GM23338 (cell line): ENCODE data around the gene JAGN1. TPM values are rescaled to one million over a fixed set of nuclear protein-coding genes. Genes with fewer than 3 reads are reported as not detected.

Experiments
- ATAC-seq: fragments of 200-7000 bp; cut with Tn5 transposase; 3 replicates; pipeline ENCODE4 v1.9.1; 2020
- DNase-seq: peaks from one replicate; pipeline ENCODE4 v3.0.0-alpha.2; 2015; ENCODE audit warnings: low spot score
- H2AFZ ChIP-seq: fragments of 200-600 bp; sonication (generic); 2 replicates; pipeline ENCODE4 v1.8.0; 2016; ENCODE audit warnings: antibody characterized with exemption, mild to moderate bottlenecking, moderate library complexity
- H3F3A ChIP-seq: fragments of 200-600 bp; sonication (generic); replicated peaks from 2 replicates; pipeline ENCODE4 v1.8.0; 2017; ENCODE audit warnings: antibody characterized with exemption, mixed run types, low read depth
- H3K27ac ChIP-seq: fragments of 200-600 bp; sonication (generic); 2 replicates; pipeline ENCODE4 v1.6.1; 2016; ENCODE audit warnings: low read depth
- H3K27me3 ChIP-seq: fragments of 200-600 bp; sonication (generic); 2 replicates; pipeline ENCODE4 v1.8.0; 2016; ENCODE audit warnings: mild to moderate bottlenecking, mixed run types, moderate library complexity; ENCODE audit not compliant: insufficient read depth
- H3K36me3 ChIP-seq: fragments of 200-600 bp; sonication (generic); 2 replicates; pipeline ENCODE4 v1.8.0; 2016; ENCODE audit warnings: mild to moderate bottlenecking; ENCODE audit not compliant: insufficient read depth
- H3K4me1 ChIP-seq: fragments of 200-600 bp; sonication (generic); 2 replicates; pipeline ENCODE4 v1.8.0; 2016; ENCODE audit warnings: mild to moderate bottlenecking, moderate library complexity; ENCODE audit not compliant: insufficient read depth
- H3K4me2 ChIP-seq: fragments of 200-600 bp; sonication (generic); 2 replicates; pipeline ENCODE4 v1.7.1; 2017; ENCODE audit warnings: mixed run types
- H3K4me3 ChIP-seq: fragments of 200-600 bp; sonication (generic); 2 replicates; pipeline ENCODE4 v1.6.1; 2016; ENCODE audit warnings: mixed run types
- H3K79me2 ChIP-seq: fragments of 200-600 bp; sonication (generic); replicated peaks from 2 replicates; pipeline ENCODE4 v1.8.0; 2017; ENCODE audit warnings: mild to moderate bottlenecking; ENCODE audit not compliant: insufficient read depth
- H3K9me2 ChIP-seq: fragments of 200-600 bp; sonication (generic); 2 replicates; pipeline ENCODE4 v1.8.0; 2017; ENCODE audit not compliant: insufficient read depth
- H4K20me1 ChIP-seq: fragments of 200-600 bp; sonication (generic); replicated peaks from 2 replicates; pipeline ENCODE4 v1.8.0; 2017; ENCODE audit warnings: mild to moderate bottlenecking; ENCODE audit not compliant: insufficient read depth
- H3K27ac Mint-ChIP-seq: 2 replicates; pipeline ENCODE4 v1.8.0; 2020; ENCODE audit warnings: inconsistent platforms, mild to moderate bottlenecking, moderate library complexity, mixed read lengths
- H3K27me3 Mint-ChIP-seq: 3 replicates; pipeline ENCODE4 v1.8.0; 2022; ENCODE audit warnings: low read depth, mild to moderate bottlenecking, moderate library complexity, mixed read lengths, inconsistent platforms; ENCODE audit not compliant: insufficient read depth, poor library complexity
- H3K36me3 Mint-ChIP-seq: 3 replicates; pipeline ENCODE4 v1.8.0; 2021; ENCODE audit warnings: low read depth, mild to moderate bottlenecking, inconsistent platforms, moderate library complexity, mixed read lengths
- H3K4me1 Mint-ChIP-seq: 3 replicates; pipeline ENCODE4 v1.8.0; 2020; ENCODE audit warnings: mild to moderate bottlenecking, inconsistent platforms, mixed read lengths
- H3K4me3 Mint-ChIP-seq: 3 replicates; pipeline ENCODE4 v1.8.0; 2021; ENCODE audit warnings: moderate library complexity, mild to moderate bottlenecking, inconsistent platforms, mixed read lengths
- H3K9me3 Mint-ChIP-seq: 3 replicates; pipeline ENCODE4 v1.8.0; 2020; ENCODE audit warnings: moderate library complexity, mild to moderate bottlenecking, inconsistent platforms, mixed read lengths
- CREB1 ChIP-seq: fragments of 250-450 bp; sonication (Bioruptor Pico); IDR thresholded peaks from 2 replicates; pipeline ENCODE4 v1.5.0; 2020; ENCODE audit warnings: low read depth, mild to moderate bottlenecking, moderate library complexity
- EZH2phosphoT487 ChIP-seq: fragments of 200-600 bp; sonication (generic); IDR thresholded peaks from one replicate; pipeline ENCODE4 v1.8.1; 2018; ENCODE audit warnings: antibody characterized with exemption; ENCODE audit not compliant: unreplicated experiment
- JUNB ChIP-seq: IDR thresholded peaks from one replicate; pipeline ENCODE4 v1.6.1; 2016; ENCODE audit warnings: antibody characterized with exemption; ENCODE audit not compliant: unreplicated experiment
- NANOG ChIP-seq: IDR thresholded peaks from 2 replicates; pipeline ENCODE4 v1.6.1; 2016; ENCODE audit warnings: antibody characterized with exemption, borderline replicate concordance
- POLR2AphosphoS5 ChIP-seq: IDR thresholded peaks from 2 replicates; pipeline ENCODE4 v1.6.1; 2016; ENCODE audit warnings: antibody characterized with exemption, low read depth
- STAT1 ChIP-seq: IDR thresholded peaks from one replicate; pipeline ENCODE4 v1.6.1; 2016; ENCODE audit warnings: antibody characterized with exemption; ENCODE audit not compliant: unreplicated experiment
- ZNF114 ChIP-seq: fragments of 250-450 bp; sonication (Bioruptor Pico); IDR thresholded peaks from 2 replicates; pipeline ENCODE4 v1.5.0; 2020; ENCODE audit warnings: mild to moderate bottlenecking, moderate library complexity
- ZNF331 ChIP-seq: fragments of 250-450 bp; sonication (Bioruptor Pico); IDR thresholded peaks from 2 replicates; pipeline ENCODE4 v1.5.0; 2020; ENCODE audit warnings: low read depth, mild to moderate bottlenecking, moderate library complexity
- polyA plus RNA-seq: library from polyadenylated mRNA; unstranded; fragments of >200 nt; fragmentation: Nextera tagmentation; extraction: Ambion mirVana; gene quantifications from 2 replicates; pipeline ENCODE4 v1.2.1, GENCODE V29; 2016
- total RNA-seq: library from RNA; depleted of rRNA; stranded (reverse); fragments of >200 nt; shearing (Covaris generic); gene quantifications from 2 replicates; pipeline ENCODE4 v1.2.3, GENCODE V29; 2014
- TF ChIP-seq, protein P1 (sequence below): fragments of 250-450 bp; sonication (Bioruptor Pico); IDR thresholded peaks from 2 replicates; pipeline ENCODE4 v1.5.0; 2020; ENCODE audit warnings: mild to moderate bottlenecking, moderate library complexity
- TF ChIP-seq, protein P2 (sequence below): IDR thresholded peaks from one replicate; pipeline ENCODE4 v1.6.1; 2018; ENCODE audit warnings: antibody characterized with exemption; ENCODE audit not compliant: unreplicated experiment
- TF ChIP-seq, protein P3 (sequence below): IDR thresholded peaks from 2 replicates; pipeline ENCODE4 v1.6.1; 2016; ENCODE audit warnings: antibody characterized with exemption

Gene JAGN1
- total and polyA plus RNA-seq, 2 experiments from 2014 or later = 22.5 to 32.0 TPM

DNA sequence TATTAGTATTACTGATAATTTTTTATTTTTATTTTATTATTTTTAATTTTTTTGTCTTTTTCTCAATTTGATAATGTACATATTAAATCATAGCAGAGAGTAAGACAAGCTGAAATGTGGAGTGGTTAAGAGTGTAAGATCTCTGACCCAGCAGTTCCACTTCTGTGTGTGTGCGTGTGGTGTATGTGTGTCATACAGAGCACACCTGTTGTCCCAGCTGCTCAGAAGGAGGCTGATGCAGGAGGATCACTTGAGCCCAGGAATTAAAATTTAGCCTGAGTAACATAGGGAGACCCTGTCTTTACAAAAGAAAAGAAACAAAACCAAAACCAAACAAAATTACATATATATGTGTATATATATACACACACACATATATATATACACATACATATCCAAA, 9.0 kb upstream of the JAGN1 start:
- TF ChIP-seq ZNF331 (CRISPR knock-in tag) (no peak), ZNF114 (CRISPR knock-in tag) (no peak), JUNB (no peak), STAT1 (no peak), EZH2phosphoT487 (no peak), NANOG (no peak), CREB1 (no peak), POLR2AphosphoS5 (no peak)
- TF ChIP-seq, protein P1, sequence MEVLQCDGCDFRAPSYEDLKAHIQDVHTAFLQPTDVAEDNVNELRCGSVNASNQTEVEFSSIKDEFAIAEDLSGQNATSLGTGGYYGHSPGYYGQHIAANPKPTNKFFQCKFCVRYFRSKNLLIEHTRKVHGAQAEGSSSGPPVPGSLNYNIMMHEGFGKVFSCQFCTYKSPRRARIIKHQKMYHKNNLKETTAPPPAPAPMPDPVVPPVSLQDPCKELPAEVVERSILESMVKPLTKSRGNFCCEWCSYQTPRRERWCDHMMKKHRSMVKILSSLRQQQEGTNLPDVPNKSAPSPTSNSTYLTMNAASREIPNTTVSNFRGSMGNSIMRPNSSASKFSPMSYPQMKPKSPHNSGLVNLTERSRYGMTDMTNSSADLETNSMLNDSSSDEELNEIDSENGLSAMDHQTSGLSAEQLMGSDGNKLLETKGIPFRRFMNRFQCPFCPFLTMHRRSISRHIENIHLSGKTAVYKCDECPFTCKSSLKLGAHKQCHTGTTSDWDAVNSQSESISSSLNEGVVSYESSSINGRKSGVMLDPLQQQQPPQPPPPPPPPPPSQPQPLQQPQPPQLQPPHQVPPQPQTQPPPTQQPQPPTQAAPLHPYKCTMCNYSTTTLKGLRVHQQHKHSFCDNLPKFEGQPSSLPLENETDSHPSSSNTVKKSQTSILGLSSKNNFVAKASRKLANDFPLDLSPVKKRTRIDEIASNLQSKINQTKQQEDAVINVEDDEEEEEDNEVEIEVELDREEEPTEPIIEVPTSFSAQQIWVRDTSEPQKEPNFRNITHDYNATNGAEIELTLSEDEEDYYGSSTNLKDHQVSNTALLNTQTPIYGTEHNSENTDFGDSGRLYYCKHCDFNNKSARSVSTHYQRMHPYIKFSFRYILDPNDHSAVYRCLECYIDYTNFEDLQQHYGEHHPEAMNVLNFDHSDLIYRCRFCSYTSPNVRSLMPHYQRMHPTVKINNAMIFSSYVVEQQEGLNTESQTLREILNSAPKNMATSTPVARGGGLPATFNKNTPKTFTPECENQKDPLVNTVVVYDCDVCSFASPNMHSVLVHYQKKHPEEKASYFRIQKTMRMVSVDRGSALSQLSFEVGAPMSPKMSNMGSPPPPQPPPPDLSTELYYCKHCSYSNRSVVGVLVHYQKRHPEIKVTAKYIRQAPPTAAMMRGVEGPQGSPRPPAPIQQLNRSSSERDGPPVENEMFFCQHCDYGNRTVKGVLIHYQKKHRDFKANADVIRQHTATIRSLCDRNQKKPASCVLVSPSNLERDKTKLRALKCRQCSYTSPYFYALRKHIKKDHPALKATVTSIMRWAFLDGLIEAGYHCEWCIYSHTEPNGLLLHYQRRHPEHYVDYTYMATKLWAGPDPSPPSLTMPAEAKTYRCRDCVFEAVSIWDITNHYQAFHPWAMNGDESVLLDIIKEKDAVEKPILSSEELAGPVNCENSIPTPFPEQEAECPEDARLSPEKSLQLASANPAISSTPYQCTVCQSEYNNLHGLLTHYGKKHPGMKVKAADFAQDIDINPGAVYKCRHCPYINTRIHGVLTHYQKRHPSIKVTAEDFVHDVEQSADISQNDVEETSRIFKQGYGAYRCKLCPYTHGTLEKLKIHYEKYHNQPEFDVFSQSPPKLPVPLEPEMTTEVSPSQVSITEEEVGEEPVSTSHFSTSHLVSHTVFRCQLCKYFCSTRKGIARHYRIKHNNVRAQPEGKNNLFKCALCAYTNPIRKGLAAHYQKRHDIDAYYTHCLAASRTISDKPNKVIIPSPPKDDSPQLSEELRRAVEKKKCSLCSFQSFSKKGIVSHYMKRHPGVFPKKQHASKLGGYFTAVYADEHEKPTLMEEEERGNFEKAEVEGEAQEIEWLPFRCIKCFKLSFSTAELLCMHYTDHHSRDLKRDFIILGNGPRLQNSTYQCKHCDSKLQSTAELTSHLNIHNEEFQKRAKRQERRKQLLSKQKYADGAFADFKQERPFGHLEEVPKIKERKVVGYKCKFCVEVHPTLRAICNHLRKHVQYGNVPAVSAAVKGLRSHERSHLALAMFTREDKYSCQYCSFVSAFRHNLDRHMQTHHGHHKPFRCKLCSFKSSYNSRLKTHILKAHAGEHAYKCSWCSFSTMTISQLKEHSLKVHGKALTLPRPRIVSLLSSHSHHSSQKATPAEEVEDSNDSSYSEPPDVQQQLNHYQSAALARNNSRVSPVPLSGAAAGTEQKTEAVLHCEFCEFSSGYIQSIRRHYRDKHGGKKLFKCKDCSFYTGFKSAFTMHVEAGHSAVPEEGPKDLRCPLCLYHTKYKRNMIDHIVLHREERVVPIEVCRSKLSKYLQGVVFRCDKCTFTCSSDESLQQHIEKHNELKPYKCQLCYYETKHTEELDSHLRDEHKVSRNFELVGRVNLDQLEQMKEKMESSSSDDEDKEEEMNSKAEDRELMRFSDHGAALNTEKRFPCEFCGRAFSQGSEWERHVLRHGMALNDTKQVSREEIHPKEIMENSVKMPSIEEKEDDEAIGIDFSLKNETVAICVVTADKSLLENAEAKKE (CRISPR knock-in tag) = no peak
- TF ChIP-seq, protein P2, sequence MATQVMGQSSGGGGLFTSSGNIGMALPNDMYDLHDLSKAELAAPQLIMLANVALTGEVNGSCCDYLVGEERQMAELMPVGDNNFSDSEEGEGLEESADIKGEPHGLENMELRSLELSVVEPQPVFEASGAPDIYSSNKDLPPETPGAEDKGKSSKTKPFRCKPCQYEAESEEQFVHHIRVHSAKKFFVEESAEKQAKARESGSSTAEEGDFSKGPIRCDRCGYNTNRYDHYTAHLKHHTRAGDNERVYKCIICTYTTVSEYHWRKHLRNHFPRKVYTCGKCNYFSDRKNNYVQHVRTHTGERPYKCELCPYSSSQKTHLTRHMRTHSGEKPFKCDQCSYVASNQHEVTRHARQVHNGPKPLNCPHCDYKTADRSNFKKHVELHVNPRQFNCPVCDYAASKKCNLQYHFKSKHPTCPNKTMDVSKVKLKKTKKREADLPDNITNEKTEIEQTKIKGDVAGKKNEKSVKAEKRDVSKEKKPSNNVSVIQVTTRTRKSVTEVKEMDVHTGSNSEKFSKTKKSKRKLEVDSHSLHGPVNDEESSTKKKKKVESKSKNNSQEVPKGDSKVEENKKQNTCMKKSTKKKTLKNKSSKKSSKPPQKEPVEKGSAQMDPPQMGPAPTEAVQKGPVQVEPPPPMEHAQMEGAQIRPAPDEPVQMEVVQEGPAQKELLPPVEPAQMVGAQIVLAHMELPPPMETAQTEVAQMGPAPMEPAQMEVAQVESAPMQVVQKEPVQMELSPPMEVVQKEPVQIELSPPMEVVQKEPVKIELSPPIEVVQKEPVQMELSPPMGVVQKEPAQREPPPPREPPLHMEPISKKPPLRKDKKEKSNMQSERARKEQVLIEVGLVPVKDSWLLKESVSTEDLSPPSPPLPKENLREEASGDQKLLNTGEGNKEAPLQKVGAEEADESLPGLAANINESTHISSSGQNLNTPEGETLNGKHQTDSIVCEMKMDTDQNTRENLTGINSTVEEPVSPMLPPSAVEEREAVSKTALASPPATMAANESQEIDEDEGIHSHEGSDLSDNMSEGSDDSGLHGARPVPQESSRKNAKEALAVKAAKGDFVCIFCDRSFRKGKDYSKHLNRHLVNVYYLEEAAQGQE = no peak
- TF ChIP-seq, protein P3, sequence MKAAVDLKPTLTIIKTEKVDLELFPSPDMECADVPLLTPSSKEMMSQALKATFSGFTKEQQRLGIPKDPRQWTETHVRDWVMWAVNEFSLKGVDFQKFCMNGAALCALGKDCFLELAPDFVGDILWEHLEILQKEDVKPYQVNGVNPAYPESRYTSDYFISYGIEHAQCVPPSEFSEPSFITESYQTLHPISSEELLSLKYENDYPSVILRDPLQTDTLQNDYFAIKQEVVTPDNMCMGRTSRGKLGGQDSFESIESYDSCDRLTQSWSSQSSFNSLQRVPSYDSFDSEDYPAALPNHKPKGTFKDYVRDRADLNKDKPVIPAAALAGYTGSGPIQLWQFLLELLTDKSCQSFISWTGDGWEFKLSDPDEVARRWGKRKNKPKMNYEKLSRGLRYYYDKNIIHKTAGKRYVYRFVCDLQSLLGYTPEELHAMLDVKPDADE = no peak
- H3K36me3 Mint-ChIP-seq = no peaks in the 10 kb centered on the region
- no peak overlapping the region for H3K4me3 Mint-ChIP-seq
- Histone ChIP-seq H3K4me1 (no peaks in the 10 kb centered on the region), H3K27me3 (no peaks in the 10 kb centered on the region), H3K79me2 (no peaks in the 10 kb centered on the region), H3F3A (no peaks in the 10 kb centered on the region), H3K9me2 (no peaks in the 10 kb centered on the region), H3K4me2 (no peak overlapping the region), H3K4me3 (no peak overlapping the region), H2AFZ (no peak overlapping the region), H3K27ac (no peak overlapping the region), H4K20me1 (no peaks in the 10 kb centered on the region), H3K36me3 (no peaks in the 10 kb centered on the region)
- DNase-seq (no peak), ATAC-seq (no peak)
- H3K27ac Mint-ChIP-seq = no peak overlapping the region
- H3K27me3 Mint-ChIP-seq = peaks cover 2% of the 10 kb centered on the region
- no peaks in the 10 kb centered on the region for H3K9me3 Mint-ChIP-seq
- 0 out of 3 replicates have a peak, but pooled peaks cover 3% of the 10 kb centered on the region for H3K4me1 Mint-ChIP-seq
